GM12891 (cell line): ENCODE results near the gene LILRA6.
"Not testable (repeated sequence)": the region's sequence is repeated elsewhere in the genome, so short reads cannot be mapped to it uniquely, and the experiment has no call there.

Experiments used
- PAX5 ChIP-seq: IDR thresholded peaks from 2 replicates; pipeline ENCODE4 v1.6.1; 2011; ENCODE audit warnings: low read length, moderate library complexity, mild to moderate bottlenecking; ENCODE audit not compliant: insufficient read depth, severe bottlenecking
- POLR2A ChIP-seq: IDR thresholded peaks from 2 replicates; pipeline ENCODE4 v1.6.1; 2011; ENCODE audit warnings: low read depth, low read length, control low read depth
- POLR2AphosphoS5 ChIP-seq: IDR thresholded peaks from 2 replicates; pipeline ENCODE4 v1.6.1; 2011; ENCODE audit warnings: low read depth, low read length, control low read depth
- POU2F2 ChIP-seq: IDR thresholded peaks from 2 replicates; pipeline ENCODE4 v1.6.1; 2011; ENCODE audit warnings: low read depth, mild to moderate bottlenecking, control low read depth, low read length, moderate library complexity
- SPI1 ChIP-seq: IDR thresholded peaks from 2 replicates; pipeline ENCODE4 v1.6.1; 2011; ENCODE audit warnings: low read depth, low read length, control low read depth
- TAF1 ChIP-seq: IDR thresholded peaks from 2 replicates; pipeline ENCODE4 v1.6.1; 2011; ENCODE audit warnings: low read depth, low read length, control low read depth

DNA sequence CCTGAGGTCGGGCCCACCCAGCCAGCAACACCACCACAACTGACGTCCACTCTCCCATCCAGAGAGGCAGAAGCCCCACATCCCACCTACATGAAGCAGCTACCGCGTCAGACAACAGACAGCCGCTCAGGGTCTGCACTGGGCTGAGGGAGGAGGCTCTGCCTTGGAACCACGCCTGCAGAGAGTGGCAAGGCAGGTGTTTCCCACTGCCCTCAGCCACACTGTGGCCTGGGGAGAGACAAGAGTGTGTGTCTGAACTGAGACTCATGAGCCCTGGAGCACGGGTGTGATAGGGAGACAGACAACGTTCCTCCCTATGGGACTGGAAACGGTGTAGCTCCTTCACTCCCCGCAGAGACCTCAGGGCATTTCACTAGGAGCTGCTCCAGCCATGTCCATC is 43.7 kb upstream of the LILRA6 start:
- TF ChIP-seq POLR2AphosphoS5, POLR2A, POU2F2, TAF1, PAX5, SPI1: not testable (repeated sequence)
